DND-41 (cell line): Measurements from ENCODE around the gene KLF17.

Experiments
- ATAC-seq: fragments of 200-7000 bp; cut with Tn5 transposase; 3 replicates; pipeline ENCODE4 v1.9.1; 2021; ENCODE audit warnings: low read depth; ENCODE audit not compliant: insufficient read depth
- DNase-seq: peaks from one replicate; pipeline ENCODE4 v3.0.0-alpha.2; 2020
- H2AFZ ChIP-seq: 2 replicates; pipeline ENCODE4 v1.6.0; 2012; ENCODE audit warnings: low read depth, low read length
- H3K27ac ChIP-seq: 2 replicates; pipeline ENCODE4 v1.5.1; 2012; ENCODE audit warnings: low read length, inconsistent platforms
- H3K27me3 ChIP-seq: fragments of 200-600 bp; sonication (generic); 2 replicates; pipeline ENCODE4 v1.6.0; 2012; ENCODE audit warnings: low read length, mild to moderate bottlenecking, inconsistent platforms; ENCODE audit not compliant: insufficient read depth, poor library complexity
- H3K36me3 ChIP-seq: 2 replicates; pipeline ENCODE4 v1.5.1; 2012; ENCODE audit warnings: low read length, inconsistent platforms; ENCODE audit not compliant: insufficient read depth
- H3K4me1 ChIP-seq: 2 replicates; pipeline ENCODE4 v1.5.1; 2012; ENCODE audit warnings: mild to moderate bottlenecking, low read length; ENCODE audit not compliant: insufficient read depth
- H3K4me2 ChIP-seq: 2 replicates; pipeline ENCODE4 v1.6.0; 2012; ENCODE audit warnings: mild to moderate bottlenecking, moderate library complexity, low read length, inconsistent platforms; ENCODE audit not compliant: insufficient read depth
- H3K4me3 ChIP-seq, 2 experiments: fragments of 200-600 bp in 1 of 2; shearing (Covaris generic) in 1 of 2; 2 replicates each; pipeline ENCODE4 v1.5.1; 2012 to 2016; ENCODE audit warnings: inconsistent platforms in 2 of 2, low read length in 2 of 2, mild to moderate bottlenecking in 2 of 2, low read depth in 1 of 2, moderate library complexity in 1 of 2
- H3K79me2 ChIP-seq: 2 replicates; pipeline ENCODE4 v1.6.0; 2012; ENCODE audit warnings: low read length, inconsistent platforms; ENCODE audit not compliant: insufficient read depth
- H3K9ac ChIP-seq: 2 replicates; pipeline ENCODE4 v1.6.0; 2012; ENCODE audit warnings: low read depth, mild to moderate bottlenecking, inconsistent platforms, low read length, moderate library complexity
- H3K9me3 ChIP-seq: 2 replicates; pipeline ENCODE4 v1.5.1; 2012; ENCODE audit warnings: low read length, moderate library complexity, mild to moderate bottlenecking, inconsistent platforms; ENCODE audit not compliant: insufficient read depth, severe bottlenecking
- H4K20me1 ChIP-seq: 2 replicates; pipeline ENCODE4 v1.6.0; 2012; ENCODE audit warnings: low read length; ENCODE audit not compliant: insufficient read depth
- EZH2 ChIP-seq: IDR thresholded peaks from 3 replicates; pipeline ENCODE4 v1.6.1; 2012; ENCODE audit warnings: borderline replicate concordance, low read depth, mild to moderate bottlenecking, moderate library complexity, low read length, inconsistent platforms; ENCODE audit not compliant: severe bottlenecking
- TF ChIP-seq, protein P1 (sequence below): IDR thresholded peaks from 2 replicates; pipeline ENCODE4 v1.5.1; 2012; ENCODE audit warnings: borderline replicate concordance, low read length, moderate library complexity, mild to moderate bottlenecking; ENCODE audit not compliant: poor library complexity, severe bottlenecking; ENCODE audit errors: extremely low read depth

The KLF17 gene, protein sequence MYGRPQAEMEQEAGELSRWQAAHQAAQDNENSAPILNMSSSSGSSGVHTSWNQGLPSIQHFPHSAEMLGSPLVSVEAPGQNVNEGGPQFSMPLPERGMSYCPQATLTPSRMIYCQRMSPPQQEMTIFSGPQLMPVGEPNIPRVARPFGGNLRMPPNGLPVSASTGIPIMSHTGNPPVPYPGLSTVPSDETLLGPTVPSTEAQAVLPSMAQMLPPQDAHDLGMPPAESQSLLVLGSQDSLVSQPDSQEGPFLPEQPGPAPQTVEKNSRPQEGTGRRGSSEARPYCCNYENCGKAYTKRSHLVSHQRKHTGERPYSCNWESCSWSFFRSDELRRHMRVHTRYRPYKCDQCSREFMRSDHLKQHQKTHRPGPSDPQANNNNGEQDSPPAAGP

DNA sequence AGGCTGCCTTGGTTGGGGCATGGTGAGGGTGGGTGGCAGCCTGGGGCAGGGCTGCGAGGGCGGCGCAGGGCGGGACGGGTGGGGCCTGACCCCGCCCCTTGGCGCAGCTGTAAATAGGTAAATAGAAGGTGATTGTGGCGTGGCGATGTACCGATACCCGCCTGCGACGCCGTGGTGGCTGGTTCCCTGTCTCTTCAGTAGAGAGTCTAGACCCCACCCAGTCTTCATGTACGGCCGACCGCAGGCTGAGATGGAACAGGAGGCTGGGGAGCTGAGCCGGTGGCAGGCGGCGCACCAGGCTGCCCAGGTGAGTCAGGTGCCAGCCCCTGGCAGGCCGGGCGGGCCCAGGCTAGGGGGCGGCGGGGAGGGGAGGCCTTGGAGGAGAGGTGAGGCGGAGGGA, at the start of gene KLF17:
TSS of gene KLF17 (plus strand) at position 140 of the 400 bp plus-strand sequence. CDS start at position 227, 87 bp downstream.
- TF ChIP-seq, protein P1, sequence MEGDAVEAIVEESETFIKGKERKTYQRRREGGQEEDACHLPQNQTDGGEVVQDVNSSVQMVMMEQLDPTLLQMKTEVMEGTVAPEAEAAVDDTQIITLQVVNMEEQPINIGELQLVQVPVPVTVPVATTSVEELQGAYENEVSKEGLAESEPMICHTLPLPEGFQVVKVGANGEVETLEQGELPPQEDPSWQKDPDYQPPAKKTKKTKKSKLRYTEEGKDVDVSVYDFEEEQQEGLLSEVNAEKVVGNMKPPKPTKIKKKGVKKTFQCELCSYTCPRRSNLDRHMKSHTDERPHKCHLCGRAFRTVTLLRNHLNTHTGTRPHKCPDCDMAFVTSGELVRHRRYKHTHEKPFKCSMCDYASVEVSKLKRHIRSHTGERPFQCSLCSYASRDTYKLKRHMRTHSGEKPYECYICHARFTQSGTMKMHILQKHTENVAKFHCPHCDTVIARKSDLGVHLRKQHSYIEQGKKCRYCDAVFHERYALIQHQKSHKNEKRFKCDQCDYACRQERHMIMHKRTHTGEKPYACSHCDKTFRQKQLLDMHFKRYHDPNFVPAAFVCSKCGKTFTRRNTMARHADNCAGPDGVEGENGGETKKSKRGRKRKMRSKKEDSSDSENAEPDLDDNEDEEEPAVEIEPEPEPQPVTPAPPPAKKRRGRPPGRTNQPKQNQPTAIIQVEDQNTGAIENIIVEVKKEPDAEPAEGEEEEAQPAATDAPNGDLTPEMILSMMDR, result no peak
- no peak for TF ChIP-seq EZH2
- no peaks in the 10 kb centered on the region for H3K9me3 ChIP-seq
- no peak within 1 kb of the TSS for H3K27ac ChIP-seq
- no peaks in the 10 kb centered on the region for H3K36me3 ChIP-seq
- ATAC-seq, result no peak
- no peak for DNase-seq
- H2AFZ ChIP-seq, result no peak within 1 kb of the TSS
- H3K4me3 ChIP-seq, result no peak within 1 kb of the TSS
- no peak within 1 kb of the TSS for H3K9ac ChIP-seq
- no peaks in the 10 kb centered on the region for H3K79me2 ChIP-seq
- H3K27me3 ChIP-seq, result peaks cover 4% of the 10 kb centered on the region
- H4K20me1 ChIP-seq, result no peaks in the 10 kb centered on the region
- no peaks in the 10 kb centered on the region for H3K4me1 ChIP-seq
- no peak within 1 kb of the TSS for H3K4me2 ChIP-seq

DNA sequence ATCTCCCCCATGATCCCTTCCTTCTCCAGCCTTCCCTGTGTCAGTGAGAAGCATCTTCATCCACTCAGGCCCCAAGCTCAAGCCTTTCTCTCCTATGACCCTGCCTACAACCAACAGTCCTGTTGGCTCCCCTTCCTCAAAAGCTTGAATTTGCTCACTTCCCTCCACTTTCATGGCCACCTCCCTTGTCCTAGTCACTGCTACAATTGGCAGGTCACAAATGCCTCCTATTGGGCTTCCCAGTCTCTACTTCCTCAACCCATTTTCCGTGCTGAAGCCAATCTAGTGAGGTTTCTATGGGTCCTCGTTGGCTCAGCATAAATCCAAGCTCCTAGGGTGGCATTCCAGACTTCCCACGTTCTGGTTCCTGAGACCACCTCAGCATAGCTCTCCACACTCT, 47.2 kb upstream of the KLF17 start:
- H3K9me3 ChIP-seq, result no peaks in the 10 kb centered on the region
- H3K9ac ChIP-seq, result no peak overlapping the region
- H4K20me1 ChIP-seq, result no peaks in the 10 kb centered on the region
- H3K79me2 ChIP-seq, result no peaks in the 10 kb centered on the region
- H3K4me3 ChIP-seq, result no peak overlapping the region
- no peak overlapping the region for H2AFZ ChIP-seq
- peaks cover 15% of the 10 kb centered on the region for H3K27me3 ChIP-seq
- DNase-seq, result no peak
- TF ChIP-seq, protein P1, result no peak
- no peak for TF ChIP-seq EZH2
- no peak overlapping the region for H3K27ac ChIP-seq
- H3K4me1 ChIP-seq, result no peaks in the 10 kb centered on the region
- H3K36me3 ChIP-seq, result no peaks in the 10 kb centered on the region
- no peak for ATAC-seq
- no peak overlapping the region for H3K4me2 ChIP-seq

DNA sequence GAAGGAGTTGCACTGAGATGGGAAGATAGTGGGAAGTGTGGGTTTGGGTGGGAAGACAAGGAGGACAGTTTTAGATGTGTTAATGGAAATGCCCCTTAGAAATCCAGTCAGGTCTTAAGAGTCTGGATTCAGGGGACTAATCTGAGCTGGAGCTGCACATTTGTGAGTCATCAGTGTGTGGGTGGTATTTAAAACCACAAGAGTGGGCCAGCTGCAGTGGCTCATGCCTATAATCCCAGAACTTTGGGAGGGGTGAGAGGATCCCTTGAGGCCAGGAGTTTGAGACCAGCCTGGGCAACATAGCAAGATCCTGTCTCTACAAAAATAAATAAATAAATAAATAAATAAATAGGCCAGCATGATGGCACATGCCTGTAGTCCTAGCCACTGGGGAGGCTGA, 46.4 kb upstream of the KLF17 start:
- H3K36me3 ChIP-seq, result no peaks in the 10 kb centered on the region
- no peak for TF ChIP-seq EZH2
- TF ChIP-seq, protein P1, result no peak
- no peak overlapping the region for H2AFZ ChIP-seq
- DNase-seq (peak; percentile 7), ATAC-seq (peak; percentile 37; the same call in 1 of the 3 replicates)
- no peak overlapping the region for H3K27ac ChIP-seq
- H3K4me2 ChIP-seq, result no peak overlapping the region
- H3K4me1 ChIP-seq, result no peaks in the 10 kb centered on the region
- no peak overlapping the region for H3K4me3 ChIP-seq
- no peak overlapping the region for H3K9ac ChIP-seq
- peaks cover 17% of the 10 kb centered on the region for H3K27me3 ChIP-seq
- no peaks in the 10 kb centered on the region for H3K9me3 ChIP-seq
- H3K79me2 ChIP-seq, result no peaks in the 10 kb centered on the region
- no peaks in the 10 kb centered on the region for H4K20me1 ChIP-seq
